ENCODE results near the gene NQO2.
"Not testable (repeated sequence)": the region's sequence is repeated elsewhere in the genome, so short reads cannot be mapped to it uniquely, and the experiment has no call there.

Gene NQO2

GRCh38 chr6:2970034-2970685 lies 29.5 kb upstream of the NQO2 start:
- peak; percentile 56 for DNase-seq

- peak; percentile 82 for DNase-seq
Measured at GRCh38 chr6:2970753-2971419, 28.8 kb upstream of the NQO2 start.

GRCh38 chr6:2971420-2972218 lies 28.1 kb upstream of the NQO2 start, which contains the start of gene SERPINB6:
Gene SERPINB6, minus strand, starts transcription at chr6:2971567. Its CDS starts 12,235 bp downstream, at chr6:2959332.
- DNase-seq: peak; percentile 80

GRCh38 chr6:2972219-2972487 lies 27.5 kb upstream of the NQO2 start:
- DNase-seq: not testable (repeated sequence)

GRCh38 chr6:2972685-2973084 lies 27.0 kb upstream of the NQO2 start:
- not testable (repeated sequence) for DNase-seq

GRCh38 chr6:2973180-2973579 lies 26.5 kb upstream of the NQO2 start:
- DNase-seq: peak; percentile 26

GRCh38 chr6:2973676-2974075 lies 26.0 kb upstream of the NQO2 start:
- peak; percentile 51 for DNase-seq

GRCh38 chr6:2976060-2976459 lies 23.6 kb upstream of the NQO2 start:
- peak; percentile 45 for DNase-seq

GRCh38 chr6:2976571-2977085 lies 23.1 kb upstream of the NQO2 start:
- DNase-seq: peak; percentile 54

- peak; percentile 28 for DNase-seq
Measured at GRCh38 chr6:2977290-2977689, 22.4 kb upstream of the NQO2 start.

GRCh38 chr6:2977799-2978590 lies 21.7 kb upstream of the NQO2 start:
- DNase-seq: no peak

- DNase-seq: no peak
Measured at GRCh38 chr6:2978923-2979322, 20.8 kb upstream of the NQO2 start.

- peak; percentile 10 for DNase-seq
Measured at GRCh38 chr6:2979819-2980464, 19.8 kb upstream of the NQO2 start.

- DNase-seq: peak; percentile 7
Measured at GRCh38 chr6:2980465-2980855, 19.2 kb upstream of the NQO2 start.

- peak; percentile 30 for DNase-seq
Measured at GRCh38 chr6:2982426-2983117, 17.1 kb upstream of the NQO2 start.

GRCh38 chr6:2984738-2985406 lies 14.8 kb upstream of the NQO2 start:
- peak; percentile 29 for DNase-seq

- no peak for DNase-seq
Measured at GRCh38 chr6:2986722-2987221, 12.9 kb upstream of the NQO2 start.

- no peak for DNase-seq
Measured at GRCh38 chr6:2988094-2988425, 11.6 kb upstream of the NQO2 start.

GRCh38 chr6:2988426-2989331 lies 11.0 kb upstream of the NQO2 start:
- peak; percentile 91 for DNase-seq

Measured in activated CD8-positive, alpha-beta memory T cell treated with anti-CD3 and anti-CD28 coated beads, Interleukin-2, amount 50 U/mL, for 48 hours (primary cell).